ENCODE results near the gene CYP2C9.

CYP2C9 gene

GRCh38 chr10:94997741-94998174, 59.3 kb downstream of the CYP2C9 start:
- no peak overlapping the region for H3K4me3 ChIP-seq (ENCODE audit: low read length)
- TF ChIP-seq, protein P1, sequence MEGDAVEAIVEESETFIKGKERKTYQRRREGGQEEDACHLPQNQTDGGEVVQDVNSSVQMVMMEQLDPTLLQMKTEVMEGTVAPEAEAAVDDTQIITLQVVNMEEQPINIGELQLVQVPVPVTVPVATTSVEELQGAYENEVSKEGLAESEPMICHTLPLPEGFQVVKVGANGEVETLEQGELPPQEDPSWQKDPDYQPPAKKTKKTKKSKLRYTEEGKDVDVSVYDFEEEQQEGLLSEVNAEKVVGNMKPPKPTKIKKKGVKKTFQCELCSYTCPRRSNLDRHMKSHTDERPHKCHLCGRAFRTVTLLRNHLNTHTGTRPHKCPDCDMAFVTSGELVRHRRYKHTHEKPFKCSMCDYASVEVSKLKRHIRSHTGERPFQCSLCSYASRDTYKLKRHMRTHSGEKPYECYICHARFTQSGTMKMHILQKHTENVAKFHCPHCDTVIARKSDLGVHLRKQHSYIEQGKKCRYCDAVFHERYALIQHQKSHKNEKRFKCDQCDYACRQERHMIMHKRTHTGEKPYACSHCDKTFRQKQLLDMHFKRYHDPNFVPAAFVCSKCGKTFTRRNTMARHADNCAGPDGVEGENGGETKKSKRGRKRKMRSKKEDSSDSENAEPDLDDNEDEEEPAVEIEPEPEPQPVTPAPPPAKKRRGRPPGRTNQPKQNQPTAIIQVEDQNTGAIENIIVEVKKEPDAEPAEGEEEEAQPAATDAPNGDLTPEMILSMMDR (conservative IDR thresholded peaks at IDR 0.05; ENCODE audit: low read depth, low read length), result no peak
- DNase-seq (ENCODE audit: low read depth), result no peak

GRCh38 chr10:95026461-95026860, 88.0 kb downstream of the CYP2C9 start:
- TF ChIP-seq, protein P1 (conservative IDR thresholded peaks at IDR 0.05; ENCODE audit: low read depth, low read length), result no peak
- no peak for DNase-seq (ENCODE audit: low read depth)

DNA sequence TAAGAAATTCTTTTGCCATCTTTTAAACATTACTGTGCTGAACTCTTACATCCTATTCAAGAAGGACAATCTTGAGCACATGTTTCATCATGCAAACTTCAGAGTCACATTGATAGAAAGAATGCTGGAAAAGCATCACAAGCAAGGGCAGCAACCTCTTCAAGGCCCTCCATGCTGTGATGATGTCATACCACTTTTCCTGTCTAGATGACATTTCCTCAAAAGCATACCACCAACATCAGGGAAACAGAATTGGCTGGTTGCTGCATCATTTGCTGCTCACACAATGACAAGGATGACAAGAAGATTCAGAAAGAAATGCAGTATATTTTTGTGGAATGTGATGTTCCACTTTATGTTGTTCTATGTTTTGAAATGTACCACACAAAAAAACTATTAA, 93.2 kb downstream of the CYP2C9 start:
- no peak for DNase-seq (ENCODE audit: low read depth)

More at GRCh38 chr10:95026461-95026860, 88.0 kb downstream of the CYP2C9 start:
- no peak overlapping the region for H3K4me3 ChIP-seq (ENCODE audit: low read length)

GRCh38 chr10:95034401-95034800, 95.9 kb downstream of the CYP2C9 start:
- no peak for DNase-seq (ENCODE audit: low read depth)
- no peak overlapping the region for H3K4me3 ChIP-seq (ENCODE audit: low read length)
- TF ChIP-seq, protein P1 (conservative IDR thresholded peaks at IDR 0.05; ENCODE audit: low read depth, low read length), result no peak

More for the DNA sequence above, 93.2 kb downstream of the CYP2C9 start:
- TF ChIP-seq, protein P1 (conservative IDR thresholded peaks at IDR 0.05; ENCODE audit: low read depth, low read length), result no peak
- no peak overlapping the region for H3K4me3 ChIP-seq (ENCODE audit: low read length)

DNA sequence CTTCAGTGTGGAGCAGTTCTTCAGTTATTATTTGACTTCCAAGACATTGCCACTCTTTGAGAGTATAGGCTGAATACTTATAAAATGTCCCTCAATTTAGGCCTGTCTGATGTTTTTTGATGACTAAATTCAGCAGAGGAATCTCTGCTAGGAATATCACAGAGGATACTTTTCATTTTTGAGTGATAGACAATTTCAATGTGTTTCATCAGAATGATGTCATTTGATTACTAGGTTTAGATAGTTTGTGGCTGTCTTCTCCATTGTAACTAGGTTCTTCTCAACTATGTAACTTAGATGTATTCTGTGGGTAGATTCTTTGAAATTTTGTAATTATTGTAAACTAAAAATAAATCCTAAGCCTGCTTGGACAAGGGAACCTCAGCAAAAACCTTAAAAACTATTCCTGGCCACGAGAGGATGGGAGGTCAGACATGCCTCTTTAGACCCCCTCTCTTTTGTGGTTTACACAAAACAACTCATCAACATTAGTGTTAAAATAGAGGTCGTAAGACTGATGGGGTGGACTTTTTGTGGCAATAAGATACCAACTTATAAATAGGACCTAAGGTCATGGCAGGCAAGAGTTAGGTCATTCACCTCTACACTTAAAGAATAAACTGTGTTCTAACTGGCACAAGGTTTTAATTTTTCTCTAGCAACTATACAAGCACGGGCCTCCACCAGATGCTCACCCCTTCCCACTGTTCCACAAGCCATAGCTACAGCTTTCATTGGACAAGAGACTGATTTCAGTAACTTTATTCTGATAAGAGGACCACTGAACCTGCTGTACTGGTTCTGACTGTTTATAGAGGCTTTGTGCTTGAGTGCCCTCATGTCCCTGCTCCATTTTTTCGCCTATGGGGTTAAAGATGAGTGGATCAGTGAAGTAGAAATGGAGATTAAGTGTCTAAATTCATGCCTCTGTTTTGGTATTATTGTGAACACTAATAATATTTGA, 97.2 kb downstream of the CYP2C9 start:
- TF ChIP-seq, protein P1 (conservative IDR thresholded peaks at IDR 0.05; ENCODE audit: low read depth, low read length), result no peak
- no peak for DNase-seq (ENCODE audit: low read depth)
- no peak overlapping the region for H3K4me3 ChIP-seq (ENCODE audit: low read length)

- no peak for DNase-seq (ENCODE audit: low read depth)
- TF ChIP-seq, protein P1 (conservative IDR thresholded peaks at IDR 0.05; ENCODE audit: low read depth, low read length), result no peak
These were observed 100.8 kb downstream of the CYP2C9 start for GRCh38 chr10:95039281-95039680.

More at GRCh38 chr10:95039281-95039680, 100.8 kb downstream of the CYP2C9 start:
- H3K4me3 ChIP-seq (ENCODE audit: low read length), result no peak overlapping the region

Data from retinal pigment epithelial cell (primary cell).